Caco-2 (cell line): ENCODE data around the gene ATP6V1G2. TPM values are rescaled to one million over a fixed set of nuclear protein-coding genes. Genes with fewer than 3 reads are reported as not detected.

Experiments
- BruUV-seq: library from RNA; stranded (reverse); fragments of 400-500 nt; replicated peaks from 2 replicates; lab custom pipeline; 2021; lab: Mats Ljungman, UMichigan
- CTCF ChIA-PET: fragments of 300-600 bp; sonication (Branson Sonifier 250); formaldehyde crosslinking; loops from one replicate; lab custom pipeline; 2022; ENCODE audit warnings: antibody characterized with exemption; lab: Charles Lee
- POLR2A ChIA-PET: fragments of 300-600 bp; sonication (Branson Sonifier 250); formaldehyde crosslinking; loops from one replicate; lab custom pipeline; 2022; ENCODE audit warnings: antibody characterized with exemption; lab: Charles Lee
- DNase-seq, 2 experiments: peaks; one replicate each; pipeline versions ENCODE4 v3.0.0 to v3.0.0-alpha.2; 2020 to 2022
- H3K27me3 ChIP-seq: replicated peaks from 2 replicates; pipeline ENCODE4 v1.6.0; 2011; ENCODE audit warnings: low read length; ENCODE audit not compliant: control insufficient read depth, insufficient read depth
- H3K36me3 ChIP-seq: 2 replicates; pipeline ENCODE4 v1.5.1; 2011; ENCODE audit warnings: low read length; ENCODE audit not compliant: control insufficient read depth, insufficient read depth
- H3K4me1 ChIP-seq: fragments of 250-450 bp; sonication (Bioruptor Pico); 2 replicates; pipeline ENCODE4 v1.5.1; 2020; ENCODE audit warnings: mild to moderate bottlenecking
- H3K4me3 ChIP-seq: 2 replicates; pipeline ENCODE4 v1.5.1; 2011; ENCODE audit warnings: low read depth, mild to moderate bottlenecking, control low read depth, low read length
- H3K9me3 ChIP-seq: fragments of 250-450 bp; sonication (Bioruptor Pico); 2 replicates; pipeline ENCODE4 v1.5.1; 2020; ENCODE audit warnings: mild to moderate bottlenecking, moderate library complexity
- H3K27ac Mint-ChIP-seq: one replicate; pipeline ENCODE4 v1.8.0; 2022; ENCODE audit warnings: mixed read lengths; ENCODE audit not compliant: unreplicated experiment
- H3K27me3 Mint-ChIP-seq: one replicate; pipeline ENCODE4 v1.8.0; 2022; ENCODE audit warnings: mixed read lengths; ENCODE audit not compliant: insufficient read depth, unreplicated experiment
- H3K36me3 Mint-ChIP-seq: one replicate; pipeline ENCODE4 v1.8.0; 2022; ENCODE audit warnings: mild to moderate bottlenecking, mixed read lengths; ENCODE audit not compliant: insufficient read depth, unreplicated experiment
- H3K4me1 Mint-ChIP-seq: one replicate; pipeline ENCODE4 v1.8.0; 2022; ENCODE audit warnings: low read depth, mixed read lengths; ENCODE audit not compliant: unreplicated experiment
- H3K4me3 Mint-ChIP-seq: one replicate; pipeline ENCODE4 v1.8.0; 2022; ENCODE audit warnings: mild to moderate bottlenecking, moderate library complexity, mixed read lengths; ENCODE audit not compliant: unreplicated experiment
- H3K9me3 Mint-ChIP-seq: one replicate; pipeline ENCODE4 v1.8.0; 2022; ENCODE audit warnings: mixed read lengths; ENCODE audit not compliant: unreplicated experiment
- CTCF ChIP-seq, 2 experiments: fragments of 200-600 bp in 1 of 2; IDR thresholded peaks; 1 replicate in 1 of 2; 2 replicates in 1 of 2; pipeline versions ENCODE4 v1.5.1 to v1.8.0; 2011 to 2022; ENCODE audit warnings: antibody characterized with exemption in 1 of 2, control low read depth in 1 of 2, inconsistent platforms in 1 of 2, low read depth in 1 of 2, low read length in 1 of 2, mild to moderate bottlenecking in 1 of 2, moderate library complexity in 1 of 2; ENCODE audit not compliant: insufficient read depth in 1 of 2, severe bottlenecking in 1 of 2, unreplicated experiment in 1 of 2
- intact Hi-C: fragments of 100-400 bp; cut with micrococcal nuclease; formaldehyde crosslinking; loops from one replicate; pipeline ENCODE4 v1.10.0; 2022; ENCODE audit not compliant: unreplicated experiment
- total RNA-seq: library from RNA; stranded (reverse); gene quantifications from 2 replicates; pipeline ENCODE4 v1.2.3, GENCODE V29; 2022

Gene ATP6V1G2
- total RNA-seq, 1 experiment from 2014 or later, result 0.43 TPM

GRCh38 chr6:31580438-31580740 lies 34.0 kb upstream of the ATP6V1G2 start:
- H3K27me3 ChIP-seq, result no peaks in the 10 kb centered on the region
- POLR2A ChIA-PET, result interaction anchor here (1.4 kb wide), 1 partner anchor 39 kb away, joined by 6 read pairs; the partner anchor contains the start of gene DDX39B
- H3K4me3 Mint-ChIP-seq, result peak overlapping the region; percentile 97
- H3K4me1 ChIP-seq, result peaks cover 3% of the 10 kb centered on the region; the same call in 1 of the 2 replicates
- H3K36me3 ChIP-seq, result no peaks in the 10 kb centered on the region
- CTCF ChIA-PET, result interaction anchor here (0.6 to 7.2 kb wide), 4 partner anchors 13 to 189 kb away, joined by 3 to 80 read pairs (median 4); partner anchors contain the start of gene NCR3
- BruUV-seq, result no TSS peak
- H3K4me1 Mint-ChIP-seq, result peaks cover 18% of the 10 kb centered on the region
- TF ChIP-seq CTCF (IDR thresholded peaks at IDR 0.05; ENCODE audit: insufficient read depth in 1 of 2, low read depth in 1 of 2, low read length in 1 of 2, severe bottlenecking in 1 of 2, unreplicated experiment in 1 of 2), result no peak
- H3K36me3 Mint-ChIP-seq, result peaks cover 5% of the 10 kb centered on the region
- H3K4me3 ChIP-seq, result peak overlapping the region; percentile 80
- no peak for DNase-seq
- no peaks in the 10 kb centered on the region for H3K9me3 Mint-ChIP-seq
- intact Hi-C loops, result no loop called here
- no peaks in the 10 kb centered on the region for H3K27me3 Mint-ChIP-seq
- H3K27ac Mint-ChIP-seq, result no peak overlapping the region
- no peaks in the 10 kb centered on the region for H3K9me3 ChIP-seq

DNA sequence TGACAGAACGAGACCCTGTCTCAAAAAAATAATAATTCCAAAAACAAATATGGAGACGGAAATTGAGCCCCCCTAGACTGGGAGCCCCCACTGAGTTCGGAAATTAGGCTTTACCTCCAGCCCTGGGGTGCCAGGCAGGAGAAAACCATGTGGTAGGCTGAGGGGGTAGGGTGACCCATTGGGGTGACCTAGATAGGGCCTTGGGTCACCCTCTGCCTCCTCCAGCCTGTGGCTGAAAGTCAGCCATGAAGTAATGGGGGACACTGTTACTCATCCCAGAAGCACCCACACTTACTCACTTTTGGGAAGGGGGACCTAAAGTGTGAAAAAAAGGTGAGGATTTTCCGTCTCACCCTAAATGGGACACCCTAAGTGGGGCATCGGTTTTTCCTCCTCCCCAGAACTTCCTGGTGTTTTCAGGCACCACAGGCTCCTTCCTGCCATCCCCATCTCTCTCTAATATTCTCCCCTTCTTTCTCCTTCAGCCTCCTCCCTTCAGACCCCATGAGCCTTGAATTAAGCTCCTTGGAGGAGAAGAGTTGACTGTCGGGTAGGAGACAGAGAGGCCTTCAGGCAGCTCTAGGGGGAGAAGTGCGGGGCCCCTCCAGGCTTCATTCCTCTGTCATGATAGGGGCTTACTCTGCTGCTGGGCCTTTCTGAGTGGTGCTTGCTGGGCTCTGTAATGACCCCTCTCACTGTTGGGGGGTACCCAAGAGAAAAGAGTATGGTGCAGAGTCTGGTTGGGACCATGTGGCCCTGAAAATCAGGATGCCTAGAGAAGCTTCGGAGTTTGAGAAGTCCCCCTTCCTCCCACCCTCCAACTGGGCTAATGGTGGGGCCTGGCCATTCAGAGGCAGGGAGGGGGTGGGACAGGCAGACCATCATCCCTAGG lies 33.4 kb upstream of the ATP6V1G2 start:
- Mint-ChIP-seq H3K27ac (no peak overlapping the region), H3K4me3 (peak overlapping the region; percentile 97), H3K9me3 (no peaks in the 10 kb centered on the region), H3K4me1 (peaks cover 18% of the 10 kb centered on the region), H3K27me3 (no peaks in the 10 kb centered on the region), H3K36me3 (peaks cover 5% of the 10 kb centered on the region)
- H3K4me1 ChIP-seq, result peaks cover 3% of the 10 kb centered on the region; the same call in 1 of the 2 replicates
- no peak for TF ChIP-seq CTCF (IDR thresholded peaks at IDR 0.05; ENCODE audit: insufficient read depth in 1 of 2, low read depth in 1 of 2, low read length in 1 of 2, severe bottlenecking in 1 of 2, unreplicated experiment in 1 of 2)
- BruUV-seq, result no TSS peak
- DNase-seq, result no peak
- H3K9me3 ChIP-seq, result no peaks in the 10 kb centered on the region
- H3K27me3 ChIP-seq, result no peaks in the 10 kb centered on the region
- H3K4me3 ChIP-seq, result no peak overlapping the region
- intact Hi-C loops, result no loop called here
- POLR2A ChIA-PET, result interaction anchor here (1.4 kb wide), 1 partner anchor 38 kb away, joined by 6 read pairs; the partner anchor contains the start of gene DDX39B
- H3K36me3 ChIP-seq, result no peaks in the 10 kb centered on the region
- CTCF ChIA-PET, result interaction anchor here (0.6 to 7.2 kb wide), 5 partner anchors 13 to 190 kb away, joined by 3 to 80 read pairs (median 5); partner anchors contain the start of genes NCR3 and NFKBIL1

DNA sequence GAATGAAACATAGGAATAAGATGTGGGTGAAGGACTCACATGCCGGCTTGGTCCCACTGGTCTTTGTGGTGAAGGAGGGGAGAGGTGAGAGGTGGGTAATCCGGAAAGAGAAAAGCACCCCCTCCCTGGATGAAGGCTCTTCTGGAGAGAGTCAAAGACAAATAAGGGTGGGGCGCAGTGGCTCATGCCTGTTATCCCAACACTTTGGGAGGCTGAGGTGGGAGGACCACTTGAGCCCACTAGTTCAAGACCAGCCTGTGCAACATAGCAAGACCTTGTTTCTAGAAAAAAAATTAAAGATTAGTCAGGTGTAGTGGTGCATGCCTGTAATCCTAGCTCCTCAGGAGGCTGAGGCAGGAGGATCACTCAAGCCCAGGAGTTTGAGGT lies 32.7 kb upstream of the ATP6V1G2 start:
- H3K27me3 ChIP-seq, result no peaks in the 10 kb centered on the region
- Mint-ChIP-seq H3K27me3 (no peaks in the 10 kb centered on the region), H3K9me3 (no peaks in the 10 kb centered on the region), H3K4me3 (no peak overlapping the region), H3K27ac (no peak overlapping the region), H3K4me1 (peaks cover 20% of the 10 kb centered on the region), H3K36me3 (peaks cover 5% of the 10 kb centered on the region)
- H3K4me3 ChIP-seq, result no peak overlapping the region
- H3K9me3 ChIP-seq, result no peaks in the 10 kb centered on the region
- ChIA-PET POLR2A (no interaction called here), CTCF (interaction anchor here (0.6 kb wide), 1 partner anchor 14 kb away, joined by 3 read pairs; the partner anchor contains the start of gene NCR3)
- no peak for DNase-seq
- no TSS peak for BruUV-seq
- no peaks in the 10 kb centered on the region for H3K36me3 ChIP-seq
- TF ChIP-seq CTCF (IDR thresholded peaks at IDR 0.05; ENCODE audit: insufficient read depth in 1 of 2, low read depth in 1 of 2, low read length in 1 of 2, severe bottlenecking in 1 of 2, unreplicated experiment in 1 of 2), result no peak
- H3K4me1 ChIP-seq, result peaks cover 4% of the 10 kb centered on the region
- intact Hi-C loops, result no loop called here
